Retinal pigment epithelial cell (primary cell): ENCODE measurements around the gene MRPL51.

ENCODE experiments used
- DNase-seq: peaks from one replicate; pipeline ENCODE4 v3.0.0-alpha.2; 2010; ENCODE audit warnings: low read depth
- H3K4me3 ChIP-seq: 2 replicates; pipeline ENCODE4 v1.5.1; 2011; ENCODE audit warnings: mild to moderate bottlenecking, low read length, control low read depth, moderate library complexity
- CTCF ChIP-seq: conservative IDR thresholded peaks from 2 replicates; pipeline ENCODE4 v1.5.1; 2011; ENCODE audit warnings: low read depth, low read length, control low read depth, inconsistent platforms

The MRPL51 gene

GRCh38 chr12:6461401-6462233 is 31.4 kb downstream of the MRPL51 start:
- no peak for TF ChIP-seq CTCF
- no peak overlapping the region for H3K4me3 ChIP-seq
- no peak for DNase-seq

GRCh38 chr12:6460751-6461371 is 32.2 kb downstream of the MRPL51 start:
- no peak for DNase-seq
- no peak for TF ChIP-seq CTCF
- H3K4me3 ChIP-seq = no peak overlapping the region

DNA sequence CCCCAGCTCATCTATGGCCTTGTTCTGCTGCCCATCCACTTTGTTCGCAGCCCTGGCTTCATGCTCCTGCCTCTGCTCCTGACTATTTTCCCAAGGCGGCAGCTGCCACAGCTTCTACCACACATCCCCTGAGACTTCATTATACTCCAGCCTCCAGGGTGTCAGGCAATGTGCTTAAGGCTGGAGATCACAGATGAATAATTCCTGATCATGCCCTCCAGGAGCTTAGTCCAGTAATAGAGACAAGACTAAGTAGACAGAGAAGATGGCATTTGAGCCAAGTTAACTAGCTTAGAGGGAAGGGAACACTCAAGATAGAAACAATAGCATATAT is 34.1 kb downstream of the MRPL51 start:
- H3K4me3 ChIP-seq = no peak overlapping the region
- DNase-seq = no peak
- TF ChIP-seq CTCF = no peak

- no peak for DNase-seq
- TF ChIP-seq CTCF = no peak
- no peak overlapping the region for H3K4me3 ChIP-seq
Observed at GRCh38 chr12:6458281-6459003, 34.6 kb downstream of the MRPL51 start.

DNA sequence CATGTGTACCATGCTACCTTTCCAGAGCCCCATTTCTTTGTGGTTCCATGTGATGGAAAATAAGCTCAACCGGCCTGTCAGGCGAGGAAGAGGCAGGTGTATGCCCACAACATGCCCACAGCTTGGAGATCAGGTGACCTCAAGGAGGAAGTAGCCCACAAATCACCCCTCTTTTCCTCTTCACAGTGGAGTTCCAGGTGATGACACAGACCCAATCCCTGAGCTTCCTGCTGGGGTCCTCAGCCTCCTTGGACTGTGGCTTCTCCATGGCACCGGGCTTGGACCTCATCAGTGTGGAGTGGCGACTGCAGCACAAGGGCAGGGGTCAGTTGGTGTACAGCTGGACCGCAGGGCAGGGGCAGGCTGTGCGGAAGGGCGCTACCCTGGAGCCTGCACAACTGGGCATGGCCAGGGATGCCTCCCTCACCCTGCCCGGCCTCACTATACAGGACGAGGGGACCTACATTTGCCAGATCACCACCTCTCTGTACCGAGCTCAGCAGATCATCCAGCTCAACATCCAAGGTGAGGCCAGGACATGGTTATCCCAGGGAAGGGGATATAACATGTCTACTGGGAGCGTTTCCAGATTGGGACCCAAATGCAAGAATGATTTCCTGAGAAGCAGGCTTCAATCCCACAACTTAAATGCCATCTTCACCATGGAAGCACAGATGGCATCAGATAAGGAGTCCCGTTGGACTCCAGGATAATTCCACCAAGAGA is 35.7 kb downstream of the MRPL51 start:
- TF ChIP-seq CTCF = no peak
- no peak overlapping the region for H3K4me3 ChIP-seq
- no peak for DNase-seq

DNA sequence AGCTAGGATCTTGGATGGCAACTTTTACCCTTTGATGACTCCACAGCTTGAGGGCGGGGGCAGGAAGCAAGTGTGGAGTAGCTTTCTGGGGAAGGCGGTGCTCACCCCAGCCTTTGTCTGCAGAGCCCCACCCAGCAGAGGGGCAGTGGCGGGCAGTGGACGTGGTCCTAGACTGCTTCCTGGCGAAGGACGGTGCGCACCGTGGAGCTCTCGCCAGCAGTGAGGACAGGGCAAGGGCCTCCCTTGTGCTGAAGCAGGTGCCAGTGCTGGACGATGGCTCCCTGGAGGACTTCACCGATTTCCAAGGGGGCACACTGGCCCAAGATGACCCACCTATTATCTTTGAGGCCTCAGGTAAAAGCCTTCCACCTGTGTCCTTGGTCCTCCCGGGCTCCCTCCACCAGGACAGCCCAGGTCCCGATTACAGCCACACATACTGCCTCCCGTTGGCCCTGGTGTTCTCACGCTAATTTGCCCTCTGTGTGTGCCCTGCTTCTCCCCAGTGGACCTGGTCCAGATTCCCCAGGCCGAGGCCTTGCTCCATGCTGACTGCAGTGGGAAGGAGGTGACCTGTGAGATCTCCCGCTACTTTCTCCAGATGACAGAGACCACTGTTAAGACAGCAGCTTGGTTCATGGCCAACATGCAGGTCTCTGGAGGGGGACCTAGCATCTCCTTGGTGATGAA is 40.0 kb downstream of the MRPL51 start:
- no peak overlapping the region for H3K4me3 ChIP-seq
- no peak for TF ChIP-seq CTCF
- no peak for DNase-seq
